Choroid plexus epithelial cell (primary cell): ENCODE data around the gene SDC1.
A peak's percentile ranks its signal among the peaks of the same experiment; 100 is the strongest.

Experiments
- DNase-seq: peaks from one replicate; pipeline ENCODE4 v3.0.0-alpha.2; 2010; ENCODE audit warnings: low read depth
- H3K4me3 ChIP-seq: 2 replicates; pipeline ENCODE4 v1.5.1; 2011; ENCODE audit warnings: low read depth, mild to moderate bottlenecking, control low read depth, low read length, moderate library complexity
- TF ChIP-seq, protein P1 (sequence below): conservative IDR thresholded peaks from 2 replicates; pipeline ENCODE4 v1.5.1; 2011; ENCODE audit warnings: low read depth, mild to moderate bottlenecking, control low read depth, inconsistent platforms, low read length, moderate library complexity

The SDC1 gene

DNA sequence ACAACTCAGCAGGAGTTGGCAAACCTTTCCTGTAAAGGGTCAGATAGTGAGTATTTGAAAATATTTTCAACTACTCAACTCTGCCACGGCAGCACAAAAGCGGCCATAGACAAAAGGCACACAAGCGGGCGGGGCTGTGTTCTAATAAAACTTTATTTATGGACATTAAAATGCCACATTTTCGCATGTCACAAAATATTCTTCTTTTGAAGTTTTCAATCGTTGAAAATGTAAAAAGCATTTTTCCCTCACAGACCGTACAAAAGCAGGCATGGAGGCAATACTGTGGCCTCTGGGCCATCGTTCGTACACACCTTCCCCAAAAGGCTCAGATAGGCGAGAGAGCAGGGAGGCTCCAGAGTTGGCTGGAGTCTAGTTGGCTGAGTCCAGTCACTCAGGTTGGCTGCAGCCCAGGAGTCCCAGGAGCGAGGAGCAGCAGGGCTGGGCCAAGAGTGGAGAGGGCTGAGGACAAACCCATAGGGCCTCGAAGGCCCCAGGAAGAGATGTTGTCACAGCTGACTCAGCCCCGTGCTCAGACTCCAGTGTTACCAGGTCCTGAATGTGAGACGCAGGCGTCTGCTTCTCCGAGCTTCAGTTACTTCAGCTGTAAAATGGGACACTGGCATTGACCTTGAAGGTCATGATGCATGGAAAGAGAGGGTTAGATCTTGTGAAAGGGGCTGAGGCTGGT lies 42.5 kb downstream of the SDC1 start:
- peak; percentile 66 for DNase-seq
- TF ChIP-seq, protein P1, sequence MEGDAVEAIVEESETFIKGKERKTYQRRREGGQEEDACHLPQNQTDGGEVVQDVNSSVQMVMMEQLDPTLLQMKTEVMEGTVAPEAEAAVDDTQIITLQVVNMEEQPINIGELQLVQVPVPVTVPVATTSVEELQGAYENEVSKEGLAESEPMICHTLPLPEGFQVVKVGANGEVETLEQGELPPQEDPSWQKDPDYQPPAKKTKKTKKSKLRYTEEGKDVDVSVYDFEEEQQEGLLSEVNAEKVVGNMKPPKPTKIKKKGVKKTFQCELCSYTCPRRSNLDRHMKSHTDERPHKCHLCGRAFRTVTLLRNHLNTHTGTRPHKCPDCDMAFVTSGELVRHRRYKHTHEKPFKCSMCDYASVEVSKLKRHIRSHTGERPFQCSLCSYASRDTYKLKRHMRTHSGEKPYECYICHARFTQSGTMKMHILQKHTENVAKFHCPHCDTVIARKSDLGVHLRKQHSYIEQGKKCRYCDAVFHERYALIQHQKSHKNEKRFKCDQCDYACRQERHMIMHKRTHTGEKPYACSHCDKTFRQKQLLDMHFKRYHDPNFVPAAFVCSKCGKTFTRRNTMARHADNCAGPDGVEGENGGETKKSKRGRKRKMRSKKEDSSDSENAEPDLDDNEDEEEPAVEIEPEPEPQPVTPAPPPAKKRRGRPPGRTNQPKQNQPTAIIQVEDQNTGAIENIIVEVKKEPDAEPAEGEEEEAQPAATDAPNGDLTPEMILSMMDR: no peak

DNA sequence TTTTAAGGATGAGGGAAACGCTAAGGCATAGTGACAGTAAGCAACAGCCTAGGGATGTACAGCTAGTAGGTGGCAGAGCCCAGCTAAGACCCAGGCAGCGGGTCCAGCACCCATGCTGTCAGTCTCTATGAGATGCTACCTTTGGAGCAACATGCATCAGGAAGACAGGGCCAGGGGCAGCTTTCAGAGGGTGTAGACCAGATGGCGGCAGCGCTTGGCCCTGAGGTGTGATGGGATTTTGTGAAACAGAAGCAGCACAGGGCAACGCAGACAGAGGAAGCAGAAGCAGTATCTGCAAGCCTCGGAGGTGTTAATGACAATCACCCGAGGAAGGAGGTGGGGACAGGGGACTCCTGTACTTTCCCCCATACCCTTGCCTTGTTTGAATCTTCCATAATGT lies 43.2 kb downstream of the SDC1 start:
- DNase-seq: no peak
- H3K4me3 ChIP-seq: no peak overlapping the region
- TF ChIP-seq, protein P1: no peak

More for the DNA sequence above, 42.5 kb downstream of the SDC1 start:
- no peak overlapping the region for H3K4me3 ChIP-seq

DNA sequence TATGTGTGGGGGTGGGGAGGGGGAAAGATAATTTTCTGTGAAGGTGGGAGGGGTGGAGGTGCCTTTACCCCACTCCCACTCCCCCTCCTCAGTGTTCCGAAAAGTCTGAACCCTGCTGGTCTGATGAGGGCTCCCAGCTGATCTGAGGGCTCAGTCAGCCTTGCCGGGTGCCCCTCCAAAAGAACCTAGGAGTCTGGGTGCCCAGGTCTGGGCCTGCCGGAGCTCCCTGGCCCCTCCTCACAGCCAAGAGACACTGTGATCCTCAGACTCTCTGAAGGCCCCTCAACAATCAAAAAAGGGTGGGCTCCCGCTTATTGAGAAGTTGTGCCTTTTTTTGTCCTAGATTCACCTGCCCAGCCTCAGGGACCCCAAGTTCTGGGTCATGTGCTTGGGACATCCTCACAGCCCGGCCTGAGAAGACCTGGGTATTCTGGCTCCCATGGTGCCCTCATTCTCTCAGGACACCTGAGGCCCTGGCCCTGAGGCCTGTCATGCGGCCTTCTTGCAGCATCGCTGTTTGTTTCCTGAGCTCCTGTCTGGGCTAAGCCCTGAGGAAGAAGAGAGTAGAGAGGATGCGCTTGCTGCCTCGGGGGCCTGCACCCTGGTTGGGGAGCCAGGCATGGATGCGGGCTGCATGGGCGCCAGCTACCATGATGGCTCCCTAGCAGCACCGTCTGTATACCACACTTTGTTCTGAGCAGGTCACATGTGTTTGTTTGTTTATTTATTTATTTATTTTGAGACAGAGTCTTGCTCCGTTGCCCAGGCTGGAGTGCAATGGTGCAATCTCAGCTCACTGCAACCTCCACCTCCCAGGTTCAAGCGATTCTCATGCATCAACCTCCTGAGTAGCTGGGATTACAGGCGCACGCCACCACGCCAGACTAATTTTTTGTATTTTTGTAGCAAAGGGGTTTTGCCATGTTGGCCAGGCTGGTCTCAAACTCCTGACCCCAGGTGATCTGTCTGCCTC lies 44.0 kb downstream of the SDC1 start:
- no peak for DNase-seq
- TF ChIP-seq, protein P1: no peak
- H3K4me3 ChIP-seq: no peak overlapping the region

DNA sequence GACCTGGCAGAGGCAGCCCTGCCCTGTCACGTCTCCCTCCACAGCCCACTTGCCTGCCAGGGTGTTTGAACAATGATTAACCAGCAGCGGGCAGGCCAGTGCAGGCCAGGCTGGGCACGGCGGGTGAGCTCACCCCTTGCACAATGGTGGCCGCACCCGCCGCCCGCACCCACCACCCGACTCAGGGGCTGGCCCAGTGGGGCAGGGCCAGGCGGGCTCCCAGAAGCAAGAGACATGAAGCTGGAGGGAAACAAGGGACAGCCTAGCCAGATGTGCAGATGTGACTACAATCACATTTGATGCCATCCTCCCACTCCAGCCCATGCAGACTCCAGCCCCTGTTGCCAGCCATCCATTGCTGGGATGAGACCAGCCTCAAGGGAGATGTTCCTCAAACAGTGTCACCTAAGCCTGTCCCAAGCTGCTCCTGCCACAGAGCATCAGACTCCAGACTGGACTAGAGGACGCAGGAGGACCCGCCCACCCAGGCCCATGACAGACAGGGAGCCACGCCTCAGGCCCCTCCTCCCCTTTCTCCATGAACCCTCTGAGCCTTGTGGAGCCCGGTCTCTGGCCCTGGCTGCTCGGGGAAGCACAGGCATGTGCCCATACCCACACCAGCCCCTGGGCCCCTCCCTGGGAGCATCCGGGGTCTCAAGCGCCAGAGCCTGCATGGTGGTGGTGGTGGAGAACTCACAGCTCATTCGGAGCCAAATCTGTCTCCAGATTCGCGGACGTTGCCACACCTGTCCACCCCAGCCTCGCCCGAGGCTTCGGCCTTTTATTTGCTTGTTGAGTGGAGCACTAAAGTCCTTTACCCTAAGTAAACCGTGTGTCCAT lies 45.0 kb downstream of the SDC1 start:
- TF ChIP-seq, protein P1: no peak
- no peak for DNase-seq
- H3K4me3 ChIP-seq: no peak overlapping the region

DNA sequence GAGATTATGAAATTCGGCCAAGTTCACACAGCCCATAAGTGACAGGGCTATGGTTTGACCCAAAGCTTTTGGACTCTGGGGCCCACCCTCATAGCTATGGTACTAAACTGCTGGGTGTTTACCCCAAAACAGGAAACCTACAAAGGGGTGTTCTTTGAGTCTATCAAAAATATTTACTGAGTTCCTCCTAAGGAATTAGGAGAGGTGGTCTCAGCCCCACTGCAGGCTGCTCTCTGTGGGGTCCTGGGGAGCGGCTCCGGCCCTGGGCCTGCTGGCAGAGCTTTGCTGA lies 45.5 kb downstream of the SDC1 start:
- H3K4me3 ChIP-seq: no peak overlapping the region
- no peak for DNase-seq
- TF ChIP-seq, protein P1: no peak

DNA sequence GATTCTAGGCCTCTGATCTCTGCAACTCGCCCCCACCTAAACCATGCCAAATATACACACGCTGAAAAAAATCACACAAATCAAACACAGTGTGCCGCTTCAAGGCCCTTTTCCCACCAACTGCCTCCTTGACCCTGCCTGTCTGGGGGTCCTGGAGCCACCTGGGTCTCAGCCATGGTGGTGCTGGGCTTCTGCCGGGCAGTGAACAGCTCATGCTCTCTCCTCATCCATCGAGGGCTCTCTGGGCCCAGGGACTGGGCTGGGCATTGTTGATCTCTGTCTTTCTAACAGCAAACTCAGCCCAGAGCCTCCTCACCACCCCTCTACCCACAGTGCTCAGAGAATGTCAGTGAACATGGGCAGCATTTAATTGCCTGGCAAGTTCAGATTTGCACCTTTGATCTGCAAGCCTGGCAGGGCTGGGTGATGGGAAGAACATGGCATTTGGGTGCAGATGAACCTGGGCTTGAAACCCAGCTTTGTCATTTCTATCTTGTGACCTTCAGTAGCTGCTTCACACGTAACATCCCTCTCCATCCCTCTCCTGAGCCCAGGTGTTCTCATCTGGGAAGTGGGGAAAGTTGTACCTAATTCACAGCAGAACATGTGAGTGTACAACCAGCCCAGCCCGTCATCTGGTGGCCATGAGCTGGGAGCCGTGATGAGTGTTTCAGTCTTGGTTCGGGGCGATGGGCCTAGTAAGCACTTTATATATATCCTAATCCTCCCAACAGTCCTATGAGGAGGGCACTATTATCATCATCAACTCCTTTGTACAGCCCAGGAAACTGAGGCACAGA lies 46.1 kb downstream of the SDC1 start:
- no peak for DNase-seq
- TF ChIP-seq, protein P1: no peak
- H3K4me3 ChIP-seq: no peak overlapping the region
